ENCODE results near the gene KIAA1191.

DNA sequence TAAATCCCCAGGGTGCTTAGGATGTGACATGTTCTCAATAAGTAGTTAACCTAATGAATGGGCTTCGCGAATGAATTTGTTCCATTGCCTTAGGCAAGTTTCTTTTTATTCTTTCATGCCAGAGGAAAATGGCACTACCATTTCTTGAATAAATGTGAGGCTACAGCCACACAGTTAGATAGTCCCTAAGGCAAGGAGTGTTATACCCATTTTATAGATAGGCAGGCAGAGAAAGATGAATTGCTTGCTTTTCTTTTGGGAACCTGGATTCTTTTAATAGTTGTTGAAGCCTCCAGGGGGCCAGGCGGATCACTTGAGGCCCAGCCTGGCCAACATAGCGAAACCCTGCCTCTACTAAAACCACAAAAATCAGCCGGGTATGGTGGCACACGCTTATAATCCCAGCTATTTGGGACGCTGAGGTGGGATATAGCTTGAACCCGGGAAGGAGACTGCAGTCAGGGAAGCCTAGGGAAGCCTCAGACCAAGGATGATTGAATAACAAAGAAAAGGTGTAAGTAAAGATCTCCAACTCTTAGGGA lies 25.9 kb upstream of the KIAA1191 start:
- TF ChIP-seq, protein P1, sequence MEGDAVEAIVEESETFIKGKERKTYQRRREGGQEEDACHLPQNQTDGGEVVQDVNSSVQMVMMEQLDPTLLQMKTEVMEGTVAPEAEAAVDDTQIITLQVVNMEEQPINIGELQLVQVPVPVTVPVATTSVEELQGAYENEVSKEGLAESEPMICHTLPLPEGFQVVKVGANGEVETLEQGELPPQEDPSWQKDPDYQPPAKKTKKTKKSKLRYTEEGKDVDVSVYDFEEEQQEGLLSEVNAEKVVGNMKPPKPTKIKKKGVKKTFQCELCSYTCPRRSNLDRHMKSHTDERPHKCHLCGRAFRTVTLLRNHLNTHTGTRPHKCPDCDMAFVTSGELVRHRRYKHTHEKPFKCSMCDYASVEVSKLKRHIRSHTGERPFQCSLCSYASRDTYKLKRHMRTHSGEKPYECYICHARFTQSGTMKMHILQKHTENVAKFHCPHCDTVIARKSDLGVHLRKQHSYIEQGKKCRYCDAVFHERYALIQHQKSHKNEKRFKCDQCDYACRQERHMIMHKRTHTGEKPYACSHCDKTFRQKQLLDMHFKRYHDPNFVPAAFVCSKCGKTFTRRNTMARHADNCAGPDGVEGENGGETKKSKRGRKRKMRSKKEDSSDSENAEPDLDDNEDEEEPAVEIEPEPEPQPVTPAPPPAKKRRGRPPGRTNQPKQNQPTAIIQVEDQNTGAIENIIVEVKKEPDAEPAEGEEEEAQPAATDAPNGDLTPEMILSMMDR (IDR thresholded peaks at IDR 0.05), result no peak
- TF ChIP-seq POLR2A (IDR thresholded peaks at IDR 0.05), result no peak

Measured in Peyer's patch (tissue), 4 donors.